Panc1 (cell line): ENCODE results near the gene RNF38.

Source experiments
- CTCF ChIP-seq: fragments of 450-650 bp; IDR thresholded peaks from 2 replicates; pipeline ENCODE4 v1.5.1; 2017; ENCODE audit warnings: mild to moderate bottlenecking
- POLR2AphosphoS5 ChIP-seq: IDR thresholded peaks from 2 replicates; pipeline ENCODE4 v1.6.1; 2012; ENCODE audit warnings: mild to moderate bottlenecking, low read depth, low read length, moderate library complexity

- no peak for TF ChIP-seq CTCF
- no peak for TF ChIP-seq POLR2AphosphoS5
Measured at GRCh38 chr9:36318212-36318802, 81.8 kb downstream of the RNF38 start.
